Muscle of arm (tissue), 14 donors: ENCODE data around the gene EIF5. TPM values are rescaled to one million over a fixed set of nuclear protein-coding genes. Genes with fewer than 3 reads are reported as not detected.

Experiments
- DNase-seq: peaks from one replicate; pipeline ENCODE4 v3.0.0-alpha.2; 2013
- long read RNA-seq, 11 donors: transcript quantifications; one replicate each; lab custom pipeline, GENCODE V29; 2026
- polyA plus RNA-seq, 12 donors: library from polyadenylated mRNA; unstranded; fragments of 120-200 nt; gene quantifications; one replicate each; pipeline ENCODE4 v1.2.1, GENCODE V29; 2013; ENCODE audit not compliant: insufficient read length in 12 of 12

The EIF5 gene
- polyA plus RNA-seq: 100 to 1,000 TPM in 11 of 12 donors, not detected in 1; 120 to 234 (median 198) TPM
- long read RNA-seq, donor 1, full-length matches to known transcripts: 23 of 88 reads
- long read RNA-seq, donor 1, partial matches to known transcripts: 65 of 88 reads
- long read RNA-seq, donor 1, other reads (novel, unspliced or antisense): 0 of 88 reads
- long read RNA-seq, donor 2, full-length matches to known transcripts: 28 of 171 reads
- long read RNA-seq, donor 2, partial matches to known transcripts: 143 of 171 reads
- long read RNA-seq, donor 2, other reads (novel, unspliced or antisense): 0 of 171 reads
- long read RNA-seq, donor 3, full-length matches to known transcripts: 15 of 99 reads
- long read RNA-seq, donor 3, partial matches to known transcripts: 84 of 99 reads
- long read RNA-seq, donor 3, other reads (novel, unspliced or antisense): 0 of 99 reads
- long read RNA-seq, donor 4, full-length matches to known transcripts: 9 of 9 reads
- long read RNA-seq, donor 4, partial matches to known transcripts: 0 of 9 reads
- long read RNA-seq, donor 4, other reads (novel, unspliced or antisense): 0 of 9 reads
- long read RNA-seq, donor 5, full-length matches to known transcripts: 32 of 121 reads
- long read RNA-seq, donor 5, partial matches to known transcripts: 89 of 121 reads
- long read RNA-seq, donor 5, other reads (novel, unspliced or antisense): 0 of 121 reads
- long read RNA-seq, donor 6, full-length matches to known transcripts: 21 of 21 reads
- long read RNA-seq, donor 6, partial matches to known transcripts: 0 of 21 reads
- long read RNA-seq, donor 6, other reads (novel, unspliced or antisense): 0 of 21 reads
- long read RNA-seq, donor 7, full-length matches to known transcripts: 11 of 49 reads
- long read RNA-seq, donor 7, partial matches to known transcripts: 38 of 49 reads
- long read RNA-seq, donor 7, other reads (novel, unspliced or antisense): 0 of 49 reads
- long read RNA-seq, donor 8, full-length matches to known transcripts: 31 of 119 reads
- long read RNA-seq, donor 8, partial matches to known transcripts: 88 of 119 reads
- long read RNA-seq, donor 8, other reads (novel, unspliced or antisense): 0 of 119 reads
- long read RNA-seq, donor 9, full-length matches to known transcripts: 11 of 32 reads
- long read RNA-seq, donor 9, partial matches to known transcripts: 21 of 32 reads
- long read RNA-seq, donor 9, other reads (novel, unspliced or antisense): 0 of 32 reads
- long read RNA-seq, donor 10, full-length matches to known transcripts: 30 of 106 reads
- long read RNA-seq, donor 10, partial matches to known transcripts: 76 of 106 reads
- long read RNA-seq, donor 10, other reads (novel, unspliced or antisense): 0 of 106 reads
- long read RNA-seq, donor 11, full-length matches to known transcripts: 21 of 75 reads
- long read RNA-seq, donor 11, partial matches to known transcripts: 54 of 75 reads
- long read RNA-seq, donor 11, other reads (novel, unspliced or antisense): 0 of 75 reads

DNA sequence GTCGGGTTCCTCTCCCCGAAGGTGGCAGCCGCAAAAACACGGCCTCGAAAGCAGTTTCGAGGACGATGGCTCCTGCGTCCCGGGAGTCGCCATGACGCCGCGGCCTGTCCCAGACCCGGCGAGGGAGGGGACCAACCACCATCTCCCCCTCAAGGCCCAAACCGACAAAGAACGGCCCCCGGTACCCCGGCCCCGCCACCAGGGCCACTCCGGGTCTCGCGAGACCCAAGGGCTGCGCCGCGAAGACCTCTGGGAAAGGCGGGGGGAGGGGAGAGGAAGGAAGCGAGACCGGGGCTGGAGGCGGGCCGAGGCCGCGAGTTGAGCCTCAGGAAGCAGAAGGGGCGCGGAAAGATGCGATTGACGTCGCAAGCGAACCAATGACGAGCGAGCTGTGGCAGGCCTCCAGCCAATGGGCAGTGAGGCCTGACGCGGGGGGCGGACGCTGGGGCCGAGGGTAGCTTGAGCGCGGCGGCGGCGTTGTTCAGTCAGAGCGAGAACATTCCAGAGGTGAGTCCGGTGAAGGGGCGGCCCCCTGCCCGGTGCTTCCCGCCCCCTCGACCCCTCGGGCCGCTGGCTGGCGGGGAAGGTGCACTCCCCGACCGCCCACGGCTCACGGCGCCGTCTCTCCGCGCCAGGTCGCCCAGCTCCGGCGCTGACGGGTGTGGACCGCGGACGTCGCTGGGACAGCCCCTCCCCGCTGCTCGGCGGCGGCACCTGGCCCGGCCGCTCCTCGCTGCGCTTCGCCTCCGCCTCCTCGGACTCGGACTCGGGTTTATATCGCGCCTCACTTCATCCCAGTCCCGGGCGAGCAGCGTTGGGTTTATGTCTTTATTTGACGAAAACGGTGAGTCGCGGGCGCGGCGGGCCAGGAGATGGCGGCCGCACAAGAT is at the start of gene EIF5:
Gene EIF5, plus strand, starts transcription at position 484 of the 890 bp plus-strand sequence. CDS start 1,624 bp downstream, outside the sequence.
- DNase-seq: peak; percentile 100

DNA sequence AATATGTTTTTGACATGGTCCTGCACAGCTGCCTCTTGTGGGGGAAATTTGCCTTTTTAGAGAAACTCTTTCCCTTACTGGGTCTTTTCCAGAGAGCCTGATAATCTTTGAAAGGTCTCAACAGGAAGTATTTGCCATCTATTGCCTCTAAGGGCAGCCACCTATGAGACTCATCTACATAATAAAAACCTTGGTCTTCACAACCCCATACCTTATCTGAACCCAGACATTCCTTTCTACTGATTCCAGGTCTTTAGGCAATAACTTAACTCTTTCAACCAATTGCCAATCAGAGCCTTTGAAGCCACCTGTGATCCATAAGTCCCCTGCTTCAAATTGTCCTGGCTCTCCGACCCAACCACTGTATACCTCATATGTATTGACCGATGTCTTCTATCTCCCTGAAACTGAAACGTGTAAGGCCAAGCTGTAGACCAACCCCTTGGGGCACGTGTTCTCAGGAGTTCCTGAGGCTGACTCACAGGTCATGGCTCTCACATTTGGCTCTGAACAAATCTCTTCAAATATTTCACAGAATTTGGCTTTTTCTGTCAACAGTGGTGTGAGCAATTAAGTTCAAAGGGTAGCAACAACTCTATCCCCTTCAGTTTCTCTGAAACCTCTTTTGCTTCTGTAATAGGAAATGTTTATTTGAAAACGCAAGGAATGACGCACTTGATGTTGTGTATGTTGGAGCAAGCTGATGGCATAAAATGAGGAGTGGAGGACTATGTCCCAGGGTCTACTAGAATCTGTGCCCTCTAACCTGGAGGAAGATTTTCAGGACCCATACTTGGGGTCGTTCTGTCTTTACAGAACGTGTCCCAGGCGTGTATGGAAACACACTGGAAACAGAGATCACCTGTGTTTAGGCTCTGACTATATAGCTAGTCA is 49.2 kb upstream of the EIF5 start:
- DNase-seq: no peak

DNA sequence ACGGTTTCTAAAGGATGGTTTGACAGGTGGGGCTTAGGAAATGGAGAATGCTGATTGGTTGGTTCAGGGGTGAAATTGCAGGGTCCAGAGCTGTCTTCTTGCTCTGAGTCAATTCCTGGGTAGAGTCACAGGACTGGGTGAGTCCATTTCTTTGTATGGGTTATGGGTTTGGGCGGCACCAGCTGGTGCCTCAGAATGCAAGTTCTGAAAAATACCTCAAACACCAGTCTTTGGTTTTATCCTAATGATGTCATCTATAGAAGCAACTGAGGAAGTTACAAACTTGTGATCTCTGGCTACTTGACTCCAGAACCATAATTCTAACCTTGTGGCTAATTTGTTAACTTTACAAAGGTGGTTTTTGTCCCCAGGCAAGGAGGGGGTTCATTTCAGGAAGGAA is 47.6 kb upstream of the EIF5 start:
- no peak for DNase-seq

DNA sequence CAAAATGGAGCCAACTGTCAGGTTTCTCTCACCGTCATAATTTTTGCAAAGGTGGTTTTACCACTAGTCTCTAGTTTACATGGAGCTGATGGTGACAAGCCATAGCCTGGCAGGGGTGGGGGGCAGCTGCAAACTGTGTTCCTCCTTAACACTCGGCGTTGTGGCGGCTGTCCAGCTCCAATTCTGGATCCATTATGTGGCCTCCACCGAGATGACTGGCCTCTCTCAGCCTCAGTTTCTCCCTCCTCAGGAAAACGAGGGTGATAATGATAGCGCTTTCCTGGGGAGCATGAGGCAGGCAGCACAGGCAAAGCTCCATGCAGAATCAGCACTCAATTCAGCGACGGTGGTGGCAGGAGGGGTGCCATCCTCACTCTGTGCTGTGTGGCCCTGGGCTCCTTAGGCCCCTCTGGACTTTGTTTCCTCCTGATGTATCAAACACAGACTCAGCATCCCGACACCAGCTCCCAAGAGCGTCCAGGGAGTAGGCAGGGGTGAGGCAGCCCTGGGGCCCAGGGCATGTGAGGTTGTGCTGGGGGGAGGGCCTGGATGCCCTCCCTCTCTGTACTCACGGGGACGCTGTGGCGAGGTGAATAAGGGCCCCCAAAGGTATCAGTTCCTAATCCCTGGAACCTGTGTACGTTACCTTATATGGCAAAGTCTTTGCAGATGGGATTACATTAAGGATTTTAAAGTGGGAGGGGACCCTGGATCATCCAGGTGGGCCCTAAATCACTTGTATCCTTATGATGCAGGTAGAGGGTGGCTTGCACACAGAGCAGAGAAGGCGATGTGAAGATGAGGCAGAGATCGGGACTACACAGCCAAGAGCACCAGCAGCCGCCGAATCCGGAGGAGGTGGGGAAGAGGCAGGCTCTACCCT is 46.8 kb upstream of the EIF5 start:
- no peak for DNase-seq

DNA sequence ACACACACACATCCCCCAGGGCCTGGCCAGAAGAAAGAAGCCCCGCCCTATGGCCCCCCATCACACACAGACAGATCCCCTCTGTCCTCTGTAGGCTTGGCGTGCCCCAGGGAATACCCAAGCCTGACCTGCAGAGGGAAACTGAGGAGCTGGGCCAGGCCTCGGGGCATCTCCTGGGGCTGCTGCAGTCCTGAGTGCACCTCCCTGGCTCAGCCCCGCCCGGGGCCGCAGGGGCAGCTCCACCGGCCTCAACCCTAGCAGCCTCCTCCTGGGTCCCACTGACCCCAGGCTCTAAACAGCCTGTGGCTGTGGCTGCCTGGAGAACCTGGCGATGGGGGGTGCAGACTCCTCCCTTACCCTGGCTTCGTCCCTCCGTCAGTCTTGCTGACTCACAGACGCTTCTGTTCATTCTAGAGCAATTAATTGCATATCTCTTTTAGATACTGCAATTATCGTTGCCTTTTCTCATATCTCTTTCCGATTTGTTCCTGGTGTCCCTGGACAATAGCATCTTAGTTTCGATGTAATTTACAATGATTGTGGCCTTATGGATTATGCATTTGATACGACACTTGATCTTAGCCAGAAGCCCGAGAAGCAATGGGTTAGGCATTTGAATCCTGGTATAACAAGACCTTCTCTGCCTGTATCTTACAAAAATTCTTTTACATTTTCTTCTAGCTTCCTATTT is 45.8 kb upstream of the EIF5 start:
- DNase-seq: no peak

DNA sequence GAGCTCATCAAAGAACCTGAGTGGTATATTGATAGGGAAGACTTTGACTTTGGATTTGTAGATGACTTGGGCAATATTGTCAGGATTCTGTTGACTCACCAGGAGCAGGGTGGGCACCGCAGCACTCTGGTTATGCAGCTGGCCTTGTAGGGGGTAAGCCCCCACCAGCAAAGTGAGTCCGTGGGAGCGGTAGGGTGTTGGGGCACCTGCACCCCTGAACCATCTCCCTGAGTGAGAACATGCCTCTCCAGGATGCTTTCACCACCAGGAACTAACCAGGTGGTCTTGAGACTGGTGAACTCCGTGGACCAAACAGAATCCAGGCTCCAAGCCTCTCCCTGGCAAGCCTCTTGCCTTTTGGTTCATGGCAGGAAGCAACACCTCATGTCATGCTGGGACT is 44.0 kb upstream of the EIF5 start:
- no peak for DNase-seq

DNA sequence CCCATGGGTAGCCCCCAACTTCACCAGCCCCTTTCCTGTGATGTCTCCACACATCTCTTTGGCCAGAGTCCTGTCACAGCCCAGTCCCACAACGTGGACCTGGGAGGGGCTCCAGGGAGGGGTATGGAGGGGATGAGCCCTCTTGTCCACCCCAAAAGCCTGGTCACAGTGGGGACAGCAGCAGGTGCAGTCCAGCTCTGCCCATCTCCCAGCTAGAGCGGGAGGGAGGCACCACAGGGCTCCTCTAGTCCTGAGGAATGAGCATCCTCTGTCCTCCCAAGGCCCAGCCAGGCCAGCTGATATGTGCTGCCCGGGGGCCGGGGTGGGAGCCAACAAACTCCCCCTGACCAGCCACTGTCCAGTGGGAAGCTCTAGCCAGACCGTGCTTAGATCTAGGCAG is 43.5 kb upstream of the EIF5 start:
- no peak for DNase-seq

DNA sequence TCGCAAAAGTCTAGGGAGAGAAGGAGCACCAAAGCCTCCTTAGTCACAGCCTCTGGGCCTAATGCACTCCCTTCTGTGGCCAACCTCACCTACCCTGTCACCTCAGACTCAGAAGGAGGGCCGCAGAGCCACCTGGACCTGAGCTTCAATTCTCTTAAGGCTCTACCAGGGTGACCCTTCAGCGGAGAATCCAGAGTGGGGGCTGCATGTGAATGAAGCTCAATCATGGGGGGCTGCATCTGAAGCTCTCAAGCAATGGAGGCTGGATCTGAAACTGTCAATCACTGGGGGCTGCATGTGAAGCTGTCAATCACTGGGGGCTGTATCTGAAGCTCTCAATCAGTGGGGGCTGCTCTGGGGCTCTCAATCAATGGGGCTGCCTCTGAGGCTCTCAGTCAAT is 43.1 kb upstream of the EIF5 start:
- no peak for DNase-seq

DNA sequence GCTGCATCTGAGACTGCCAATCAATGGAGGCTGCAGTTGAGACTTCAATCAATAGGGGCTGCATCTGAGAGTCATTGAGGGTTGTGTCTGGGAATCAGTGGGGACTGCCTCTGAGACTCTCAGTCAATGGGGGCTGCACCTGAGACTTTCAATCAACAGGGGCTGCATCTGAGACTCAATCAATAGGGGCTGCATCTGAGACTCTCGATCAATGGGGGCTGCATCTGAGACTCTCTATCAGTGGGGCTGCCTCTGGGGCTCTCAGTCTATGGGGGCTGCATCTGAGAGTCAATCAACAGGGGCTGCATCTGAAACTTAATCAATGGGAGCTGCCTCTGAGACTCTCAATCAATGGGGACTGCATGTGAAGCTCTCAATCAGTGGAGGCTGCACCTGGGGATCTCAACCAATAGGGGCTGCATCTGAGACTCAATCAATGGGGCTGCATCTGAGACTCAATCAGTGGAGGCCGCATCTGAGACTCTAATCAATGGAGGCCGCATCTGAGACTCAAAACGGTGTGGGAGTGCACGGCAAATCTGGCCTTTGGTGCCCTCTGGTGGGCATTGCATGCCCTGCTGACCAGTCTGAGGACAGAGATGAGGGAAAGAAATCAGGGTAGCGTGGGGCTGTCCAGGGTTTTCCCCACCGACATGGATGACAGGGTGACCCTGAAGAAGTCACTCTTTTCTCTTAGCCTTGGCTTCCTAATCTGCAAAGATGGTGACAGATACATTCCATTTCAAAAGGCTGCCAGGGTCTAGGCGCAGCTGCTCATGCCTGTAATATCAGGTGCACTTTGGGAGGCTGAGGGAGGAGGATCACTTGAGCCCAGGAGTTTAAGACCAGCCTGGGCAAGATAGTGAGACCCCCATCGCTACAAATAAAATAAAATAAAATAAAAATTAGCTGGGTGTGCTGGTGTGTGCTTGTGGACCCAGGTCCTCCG is 41.3 kb upstream of the EIF5 start:
- peak; percentile 81 for DNase-seq

DNA sequence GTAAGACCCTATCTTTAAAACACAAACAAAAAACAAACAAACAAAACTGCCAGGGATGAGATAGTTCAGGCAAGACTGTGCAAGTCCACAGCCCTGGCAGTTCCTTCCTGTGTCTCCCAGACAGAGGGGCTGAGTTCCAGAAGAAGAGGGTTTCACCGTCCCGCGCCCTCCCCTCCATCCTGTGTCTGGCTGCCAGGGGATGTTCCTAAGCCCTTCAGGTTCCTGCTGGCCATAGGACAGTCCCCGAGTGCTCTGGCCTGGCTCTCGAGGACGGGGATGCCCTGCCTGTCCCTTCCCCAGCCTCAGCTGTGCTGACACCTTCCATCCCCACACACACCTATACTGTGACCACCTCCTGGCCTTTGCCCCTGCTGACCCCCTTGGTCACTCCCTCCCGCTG is 40.6 kb upstream of the EIF5 start:
- no peak for DNase-seq

DNA sequence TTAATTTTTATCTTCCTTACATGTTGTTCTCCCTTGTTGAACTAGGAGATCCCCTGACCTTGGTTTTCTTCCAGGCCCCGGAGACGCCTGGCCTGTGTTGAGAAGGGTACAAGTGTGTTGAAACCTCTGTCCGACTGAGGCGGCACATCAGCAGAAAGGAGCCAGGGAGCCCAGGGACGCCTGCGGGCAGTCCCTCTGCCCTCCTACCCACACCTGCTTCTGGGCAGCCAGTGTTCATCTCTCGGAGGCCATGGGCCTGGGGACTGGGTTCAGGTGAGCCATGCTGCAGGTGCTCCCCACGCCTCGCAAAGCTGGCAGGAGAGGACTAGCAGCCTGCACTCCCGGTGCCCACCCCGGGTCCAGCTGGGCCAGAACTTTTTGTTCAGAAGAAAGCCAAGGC is 39.9 kb upstream of the EIF5 start:
- DNase-seq: no peak

DNA sequence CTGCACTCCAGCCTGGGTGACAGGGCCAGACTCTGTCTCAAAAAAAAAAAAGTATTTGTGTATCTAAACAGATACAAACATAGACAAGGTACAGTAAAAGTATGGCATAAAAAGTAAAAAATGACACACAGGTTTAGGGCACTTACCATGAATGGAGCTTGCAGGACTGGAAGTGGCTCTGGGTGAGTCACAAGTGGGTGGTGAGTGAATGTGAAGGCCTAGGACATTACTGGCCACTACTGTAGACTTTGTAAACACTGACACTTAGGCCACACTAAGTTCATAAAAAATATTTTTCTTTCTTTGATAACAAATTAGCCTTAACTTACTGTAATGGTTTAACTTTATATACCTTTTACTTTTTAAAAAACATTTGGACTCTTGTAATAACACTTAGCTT is 38.0 kb upstream of the EIF5 start:
- no peak for DNase-seq

DNA sequence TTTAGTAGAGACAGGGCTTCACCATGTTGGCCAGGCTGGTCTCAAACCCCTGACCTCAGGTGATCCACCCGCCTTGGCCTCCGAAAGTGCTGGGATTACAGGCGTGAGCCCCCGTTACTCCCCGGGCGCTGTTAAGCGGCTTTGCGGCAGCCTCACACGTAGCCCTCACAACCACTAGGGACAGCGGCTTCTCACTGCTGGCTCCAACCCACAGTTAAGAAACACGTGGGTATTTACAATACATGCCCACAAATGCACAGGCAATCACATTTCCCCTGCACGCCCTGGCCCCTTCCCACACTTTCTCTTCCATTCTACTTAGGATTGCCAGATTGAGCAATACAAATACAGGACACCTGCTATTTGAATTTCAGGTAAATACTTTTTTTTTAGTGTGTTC is 37.0 kb upstream of the EIF5 start:
- DNase-seq: no peak

DNA sequence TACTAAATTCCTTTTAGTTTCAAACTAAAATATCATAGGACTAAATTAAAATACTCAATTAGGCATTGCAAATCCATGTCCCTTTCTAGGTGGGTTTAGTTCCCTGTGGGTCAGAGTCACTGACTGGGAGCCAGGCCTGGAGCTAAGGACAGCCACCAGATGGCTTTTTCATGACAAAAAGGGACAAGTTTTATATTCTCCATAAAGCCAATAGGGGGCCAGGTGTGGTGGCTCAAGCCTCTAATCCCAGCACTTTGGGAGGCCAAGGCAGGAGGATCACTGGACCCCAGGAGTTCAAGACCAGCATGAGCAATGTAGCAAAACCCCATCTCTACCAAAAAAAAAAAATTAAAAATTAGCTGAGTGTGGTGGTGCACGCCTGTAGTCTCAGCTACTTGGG is 35.4 kb upstream of the EIF5 start:
- DNase-seq: no peak

DNA sequence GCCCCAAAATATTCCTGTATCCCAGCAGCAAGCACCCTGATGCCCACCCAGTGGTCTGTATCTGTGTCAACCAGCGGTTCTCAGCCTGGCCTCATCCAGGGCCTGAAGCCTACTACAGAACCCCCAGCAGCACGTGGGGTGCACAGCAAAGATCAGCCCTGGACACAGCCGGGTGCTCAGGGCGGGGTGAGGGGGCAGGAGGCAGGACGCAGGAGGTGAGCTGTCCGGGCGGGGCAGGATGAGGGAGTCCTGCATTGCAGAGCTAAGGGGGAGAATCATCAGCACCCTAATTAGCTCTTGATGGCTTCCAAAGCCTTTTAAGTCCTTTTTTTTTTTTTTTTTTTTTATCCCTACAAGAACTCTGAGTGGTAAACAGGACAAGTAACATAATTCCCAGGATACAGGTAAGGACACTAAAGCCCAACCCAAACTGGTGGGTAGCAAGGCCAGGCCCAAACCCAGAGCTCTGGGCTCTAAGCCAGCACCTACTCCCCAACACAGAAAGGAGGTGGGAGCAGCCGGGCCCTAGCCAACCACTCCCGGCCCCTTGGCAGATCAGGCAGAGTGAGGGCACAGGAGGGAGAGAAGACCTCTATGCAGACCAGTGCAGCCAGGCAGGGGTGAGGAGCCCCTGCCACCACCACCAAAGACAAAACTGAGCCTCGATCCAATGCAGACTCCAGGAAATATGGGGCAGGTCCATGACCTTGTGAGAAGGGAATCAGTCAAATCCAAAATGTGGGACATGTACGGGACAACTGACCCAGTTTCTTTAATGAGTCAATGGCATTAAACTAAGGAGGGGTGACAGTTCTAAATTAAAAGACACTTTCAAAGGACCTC is 32.3 kb upstream of the EIF5 start:
- no peak for DNase-seq

DNA sequence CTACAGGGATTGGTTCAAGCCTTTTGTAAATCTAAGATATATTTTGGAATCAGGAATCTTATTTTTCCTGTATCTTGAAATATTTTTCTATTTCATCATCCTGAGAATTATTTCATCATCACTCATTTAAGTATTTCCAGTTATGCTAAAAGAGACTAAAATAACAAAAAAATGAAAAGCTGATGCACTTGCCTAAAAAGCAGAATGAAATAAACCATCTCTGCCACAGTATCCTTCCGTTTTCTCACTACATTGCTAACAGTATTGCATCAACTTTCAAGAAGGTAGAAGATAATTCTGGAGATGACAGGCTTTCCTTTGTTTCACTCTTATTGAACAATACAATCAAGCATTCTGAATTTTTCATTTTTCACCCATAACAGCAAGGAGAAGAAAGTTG is 31.1 kb upstream of the EIF5 start:
- no peak for DNase-seq
